Measurements from ENCODE around the gene C4orf17. TPM values are rescaled to one million over a fixed set of nuclear protein-coding genes. Genes with fewer than 3 reads are reported as not detected.
A peak's percentile ranks its signal among the peaks of the same experiment; 100 is the strongest.

The C4orf17 gene
- not detected for total RNA-seq
- long read RNA-seq = 0 reads

- Histone ChIP-seq H3K4me3 (no peak within 1 kb of the TSS), H3K27ac (replicated peaks) (no peak within 1 kb of the TSS), H3K9me3 (replicated peaks) (no peaks in the 10 kb centered on the region), H3K4me1 (no peaks in the 10 kb centered on the region), H3K36me3 (no peaks in the 10 kb centered on the region), H3K27me3 (ENCODE audit: low read depth) (no peaks in the 10 kb centered on the region)
- no peak for TF ChIP-seq CTCF (IDR thresholded peaks at IDR 0.05; ENCODE audit: borderline replicate concordance)
- intact Hi-C loops (cut with micrococcal nuclease) = no loop called here
- DNase-seq = no peak
These were observed at the start of gene C4orf17 for GRCh38 chr4:99510721-99511120. TSS of gene C4orf17 (plus strand) at chr4:99511021. CDS start at chr4:99513082, 2,061 bp downstream.

- Histone ChIP-seq H3K4me3 (no peak overlapping the region), H3K4me1 (no peaks in the 10 kb centered on the region), H3K27me3 (ENCODE audit: low read depth) (peaks cover 54% of the 10 kb centered on the region), H3K27ac (replicated peaks) (no peak overlapping the region), H3K36me3 (no peaks in the 10 kb centered on the region), H3K9me3 (replicated peaks) (no peaks in the 10 kb centered on the region)
- TF ChIP-seq CTCF (IDR thresholded peaks at IDR 0.05; ENCODE audit: borderline replicate concordance) = no peak
- no peak for DNase-seq
- intact Hi-C loops (cut with micrococcal nuclease) = loop anchor here (2.0 kb wide), 1 partner anchor 343 kb away; no protein-coding TSS in a partner anchor
These were observed 49.0 kb upstream of the C4orf17 start for GRCh38 chr4:99461623-99462401.

GRCh38 chr4:99462875-99463464 is 47.9 kb upstream of the C4orf17 start:
- no peak overlapping the region for H3K27ac ChIP-seq (replicated peaks)
- H3K4me1 ChIP-seq = no peaks in the 10 kb centered on the region
- intact Hi-C loops (cut with micrococcal nuclease) = loop anchor here (2.0 kb wide), 1 partner anchor 344 kb away; no protein-coding TSS in a partner anchor
- no peak overlapping the region for H3K4me3 ChIP-seq
- H3K9me3 ChIP-seq (replicated peaks) = no peaks in the 10 kb centered on the region
- H3K27me3 ChIP-seq (ENCODE audit: low read depth) = peaks cover 53% of the 10 kb centered on the region
- peak; percentile 81 for TF ChIP-seq CTCF (IDR thresholded peaks at IDR 0.05; ENCODE audit: borderline replicate concordance)
- no peaks in the 10 kb centered on the region for H3K36me3 ChIP-seq
- DNase-seq = peak; percentile 15

GRCh38 chr4:99463566-99463965 is 47.3 kb upstream of the C4orf17 start:
- Histone ChIP-seq H3K36me3 (no peaks in the 10 kb centered on the region), H3K27me3 (ENCODE audit: low read depth) (peaks cover 47% of the 10 kb centered on the region), H3K4me1 (no peaks in the 10 kb centered on the region), H3K4me3 (no peak overlapping the region), H3K27ac (replicated peaks) (no peak overlapping the region), H3K9me3 (replicated peaks) (no peaks in the 10 kb centered on the region)
- intact Hi-C loops (cut with micrococcal nuclease) = loop anchor here (2.0 kb wide), 1 partner anchor 345 kb away; no protein-coding TSS in a partner anchor
- DNase-seq = no peak
- TF ChIP-seq CTCF (IDR thresholded peaks at IDR 0.05; ENCODE audit: borderline replicate concordance) = no peak

- H3K9me3 ChIP-seq (replicated peaks) = no peaks in the 10 kb centered on the region
- TF ChIP-seq CTCF (IDR thresholded peaks at IDR 0.05; ENCODE audit: borderline replicate concordance) = no peak
- intact Hi-C loops (cut with micrococcal nuclease) = no loop called here
- no peaks in the 10 kb centered on the region for H3K36me3 ChIP-seq
- no peak overlapping the region for H3K4me3 ChIP-seq
- no peak overlapping the region for H3K27ac ChIP-seq (replicated peaks)
- no peaks in the 10 kb centered on the region for H3K4me1 ChIP-seq
- H3K27me3 ChIP-seq (ENCODE audit: low read depth) = peaks cover 25% of the 10 kb centered on the region
- DNase-seq = no peak
These were observed 42.9 kb upstream of the C4orf17 start for GRCh38 chr4:99467887-99468286.
